Transverse colon (tissue), 4 donors: ENCODE results near the gene TRIM27. TPM values are rescaled to one million over a fixed set of nuclear protein-coding genes. Genes with fewer than 3 reads are reported as not detected.

Experiments
- DNase-seq: peaks from one replicate; pipeline ENCODE4 v3.0.0-alpha.2; 2019
- H3K27ac ChIP-seq, 4 donors: fragments of 200-600 bp; sonication (generic); 2 replicates each; pipeline ENCODE4 v1.5.1; 2016 to 2018; ENCODE audit warnings: inconsistent platforms in 4 of 4
- H3K27me3 ChIP-seq: fragments of 200-600 bp; sonication (generic); 2 replicates; pipeline ENCODE4 v1.5.1; 2017; ENCODE audit warnings: inconsistent platforms
- H3K36me3 ChIP-seq, 4 donors: fragments of 200-600 bp; sonication (generic); 2 replicates each; pipeline ENCODE4 v1.5.1; 2017 to 2019; ENCODE audit warnings: inconsistent platforms in 4 of 4
- H3K4me1 ChIP-seq, 4 donors: fragments of 200-600 bp; sonication (generic); 2 replicates each; pipeline ENCODE4 v1.5.1; 2017 to 2020; ENCODE audit warnings: inconsistent platforms in 4 of 4
- H3K4me3 ChIP-seq, 4 donors: fragments of 200-600 bp; sonication (generic); 1 replicate in 1 of 4; 2 replicates in 3 of 4; pipeline versions ENCODE4 v1.5.1 to v1.6.1; 2017 to 2019; ENCODE audit warnings: inconsistent platforms in 4 of 4
- H3K9me3 ChIP-seq, 2 donors: fragments of 200-600 bp; sonication (generic); 2 replicates each; pipeline ENCODE4 v1.5.1; 2017 to 2019; ENCODE audit warnings: inconsistent platforms in 2 of 2
- CTCF ChIP-seq, 5 experiments: fragments of 200-600 bp in 3 of 5; fragments of 450-650 bp in 2 of 5; sonication (generic) in 3 of 5; IDR thresholded peaks; 1 replicate in 2 of 5; 2 replicates in 3 of 5; pipeline ENCODE4 v1.5.1; 2016 to 2017; ENCODE audit warnings: antibody characterized with exemption in 5 of 5, inconsistent platforms in 3 of 5, mild to moderate bottlenecking in 2 of 5, moderate library complexity in 1 of 5
- EP300 ChIP-seq: sonication (generic); formaldehyde crosslinking; IDR thresholded peaks from one replicate; pipeline ENCODE4 v1.6.1; 2017; ENCODE audit warnings: antibody characterized with exemption, low read depth
- POLR2A ChIP-seq: fragments of 450-650 bp; IDR thresholded peaks from one replicate; pipeline ENCODE4 v1.6.1; 2016; ENCODE audit warnings: antibody characterized with exemption, mild to moderate bottlenecking, moderate library complexity
- POLR2AphosphoS5 ChIP-seq, 3 donors: sonication (generic); formaldehyde crosslinking; IDR thresholded peaks; one replicate each; pipeline ENCODE4 v1.6.1; 2016; ENCODE audit warnings: antibody characterized with exemption in 3 of 3
- WGBS, 2 donors: methylation state at CpG; one replicate each; pipeline ENCODE4 v1.1.5; 2018; ENCODE audit warnings: low coverage in 1 of 2; 5-methylcytosine and 5-hydroxymethylcytosine counted together
- in situ Hi-C, 4 donors: fragments of 200-750 bp; cut with MboI; loops; one replicate each; pipeline versions ENCODE4 v1.15.0 to v1.15.1; 2017; ENCODE audit warnings: low sequenced_read_pairs in 3 of 4, low pct_ligation_motif_present in 1 of 4, low pct_unique_long_range_greater_than_20kb in 1 of 4
- intact Hi-C: fragments of 100-400 bp; cut with DNase I; formaldehyde crosslinking; loops from one replicate; pipeline ENCODE4 v1.15.1; 2023; ENCODE audit warnings: low total_unique reads
- total RNA-seq, 4 donors: library from RNA; depleted of rRNA; stranded (reverse); fragments of >200 nt; gene quantifications; one replicate each; pipeline ENCODE4 v1.1.0, GENCODE V29; 2016

Gene TRIM27
- total RNA-seq, 4 donors from 2014 or later = 27.3 to 237 (median 48.9) TPM

GRCh38 chr6:28897369-28897745 lies 26.4 kb downstream of the TRIM27 start:
- no peaks in the 10 kb centered on the region for H3K9me3 ChIP-seq
- H3K27ac ChIP-seq = peak overlapping the region; percentile 95 to 99 (median 97)
- peaks cover 0 to 12% (median 4%) of the 10 kb centered on the region in 4 donors for H3K36me3 ChIP-seq
- TF ChIP-seq POLR2A = no peak
- TF ChIP-seq POLR2AphosphoS5 (IDR thresholded peaks at IDR 0.05) = no peak
- TF ChIP-seq EP300 = no peak
- no peak for TF ChIP-seq CTCF (IDR thresholded peaks at IDR 0.05)
- H3K27me3 ChIP-seq = no peaks in the 10 kb centered on the region
- H3K4me3 ChIP-seq = peak overlapping the region; percentile 51 to 78 (median 64)
- H3K4me1 ChIP-seq = peaks cover 0 to 20% (median 11%) of the 10 kb centered on the region in 4 donors
- DNase-seq = no peak
- intact Hi-C loops (no loop called here), in situ Hi-C loops (no loop called here)
- 0 to 5% methylated on average over 1 of the region's 1 CpG for WGBS, 2 donors

GRCh38 chr6:28896505-28897368 lies 27.0 kb downstream of the TRIM27 start:
- H3K27ac ChIP-seq = peak overlapping the region; percentile 95 to 99 (median 97)
- in situ Hi-C loops (no loop called here), intact Hi-C loops (no loop called here)
- peak in 1 of 3 donors; percentile 8 for TF ChIP-seq POLR2AphosphoS5 (IDR thresholded peaks at IDR 0.05)
- TF ChIP-seq POLR2A = peak; percentile 11
- TF ChIP-seq EP300 = no peak
- peak in 4 of 5 experiments; percentile 34 to 53 (median 46) for TF ChIP-seq CTCF (IDR thresholded peaks at IDR 0.05)
- peaks cover 0 to 7% (median 3%) of the 10 kb centered on the region in 4 donors for H3K36me3 ChIP-seq
- WGBS, 2 donors = 0 to 4% methylated on average over 13 to 41 of the region's 41 CpGs
- H3K4me3 ChIP-seq = peak overlapping the region; percentile 51 to 78 (median 64)
- H3K4me1 ChIP-seq = peaks cover 0 to 20% (median 11%) of the 10 kb centered on the region in 4 donors
- no peaks in the 10 kb centered on the region for H3K27me3 ChIP-seq
- peak; percentile 60 for DNase-seq
- no peaks in the 10 kb centered on the region for H3K9me3 ChIP-seq

- H3K9me3 ChIP-seq = no peaks in the 10 kb centered on the region
- H3K4me3 ChIP-seq = peak overlapping the region; percentile 47 to 78 (median 64)
- 7 to 11% methylated on average over 22 to 27 of the region's 27 CpGs for WGBS, 2 donors
- peak overlapping the region; percentile 95 to 99 (median 97) for H3K27ac ChIP-seq
- intact Hi-C loops = no loop called here
- no peaks in the 10 kb centered on the region for H3K27me3 ChIP-seq
- in situ Hi-C loops = no loop called here
- H3K36me3 ChIP-seq = no peaks in the 10 kb centered on the region
- peak; percentile 95 for DNase-seq
- TF ChIP-seq POLR2AphosphoS5 (IDR thresholded peaks at IDR 0.05) (peak; percentile 56 to 81 (median 77)), POLR2A (peak; percentile 65), EP300 (no peak), CTCF (IDR thresholded peaks at IDR 0.05) (no peak)
- peaks cover 0 to 20% (median 11%) of the 10 kb centered on the region in 4 donors for H3K4me1 ChIP-seq
These were observed 28.5 kb downstream of the TRIM27 start for GRCh38 chr6:28895131-28895812.

GRCh38 chr6:28893172-28893799 lies 30.5 kb downstream of the TRIM27 start:
- WGBS, 2 donors = 67 to 77% methylated on average over 5 to 9 of the region's 9 CpGs
- no peaks in the 10 kb centered on the region for H3K27me3 ChIP-seq
- H3K36me3 ChIP-seq = no peaks in the 10 kb centered on the region
- H3K9me3 ChIP-seq = no peaks in the 10 kb centered on the region
- H3K27ac ChIP-seq = no peak overlapping the region
- no peak overlapping the region for H3K4me3 ChIP-seq
- peaks cover 0 to 18% (median 10%) of the 10 kb centered on the region in 4 donors for H3K4me1 ChIP-seq
- DNase-seq = no peak
- intact Hi-C loops (no loop called here), in situ Hi-C loops (no loop called here)
- TF ChIP-seq POLR2AphosphoS5 (IDR thresholded peaks at IDR 0.05) (no peak), CTCF (IDR thresholded peaks at IDR 0.05) (no peak), EP300 (no peak), POLR2A (no peak)
